ENCODE data around the gene EPB41L4B.

The EPB41L4B gene

DNA sequence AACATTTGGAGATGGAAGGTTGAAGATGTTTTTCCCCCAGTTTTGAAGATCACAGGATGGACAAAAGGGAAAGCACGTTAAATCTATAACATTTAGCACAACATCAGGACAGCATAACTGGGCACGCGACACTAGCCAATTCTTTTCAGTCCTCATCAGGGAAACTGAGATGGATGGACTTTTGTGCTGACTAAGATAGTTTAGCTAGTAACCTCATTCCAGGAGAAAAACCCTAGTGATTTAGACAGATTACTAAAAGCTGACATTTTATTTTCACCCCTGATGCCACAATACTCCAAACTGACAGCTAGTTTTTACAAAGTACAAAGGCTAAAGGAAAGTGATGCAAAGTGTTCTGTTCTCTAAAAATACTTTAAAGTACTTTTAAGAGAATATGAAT lies 53.3 kb downstream of the EPB41L4B start:
- DNase-seq, result no peak

DNA sequence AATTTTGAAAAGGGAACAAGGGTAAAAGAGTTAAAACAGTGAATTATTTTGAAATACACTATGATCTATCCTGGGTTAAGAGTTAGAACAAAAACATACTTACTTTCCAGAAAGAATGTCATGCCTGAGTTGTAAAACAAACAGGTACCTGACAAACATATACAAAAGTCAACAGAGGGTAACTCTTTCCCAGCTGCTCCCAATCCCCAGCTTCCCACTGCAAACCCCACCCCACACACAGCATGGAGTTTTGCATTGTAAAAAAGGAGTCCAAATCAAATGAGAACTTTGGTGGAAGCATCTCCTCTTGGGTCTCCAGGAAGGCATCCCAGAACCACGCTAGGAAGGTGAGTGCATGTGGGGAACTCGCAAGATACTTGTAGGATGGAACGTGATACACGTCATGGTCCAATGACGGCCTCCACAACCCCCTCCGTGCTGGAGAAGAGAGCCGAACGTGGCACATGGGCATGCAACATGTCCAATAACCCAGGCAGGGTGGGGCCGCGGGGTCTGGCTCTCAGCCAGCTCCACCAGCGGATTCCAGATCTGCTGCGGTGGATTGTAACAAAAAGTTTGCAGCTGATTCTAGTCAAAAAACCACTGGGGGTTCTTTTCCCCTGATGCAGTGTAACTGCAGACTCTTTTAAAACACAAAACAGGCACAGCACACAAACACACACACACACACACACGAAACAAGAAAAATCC lies 55.8 kb downstream of the EPB41L4B start:
- DNase-seq, result no peak

DNA sequence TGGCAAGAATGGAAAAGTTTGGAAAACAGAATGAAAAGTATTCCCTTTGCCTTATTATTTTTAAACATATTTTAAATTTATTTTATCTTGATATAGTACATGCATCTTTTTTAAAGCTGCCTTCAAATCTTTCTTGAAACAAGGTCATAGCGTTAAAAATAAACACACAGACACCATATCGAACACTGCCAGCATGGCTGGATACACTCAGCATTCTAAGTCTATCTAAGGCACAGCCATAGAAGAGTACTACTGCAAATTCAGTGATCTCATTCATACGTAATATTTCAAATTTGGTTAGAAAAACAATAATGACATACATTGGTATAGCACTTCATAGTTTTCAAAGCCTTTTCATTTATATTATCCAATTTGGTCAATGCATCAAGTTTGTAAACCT lies 57.5 kb downstream of the EPB41L4B start:
- DNase-seq, result no peak

DNA sequence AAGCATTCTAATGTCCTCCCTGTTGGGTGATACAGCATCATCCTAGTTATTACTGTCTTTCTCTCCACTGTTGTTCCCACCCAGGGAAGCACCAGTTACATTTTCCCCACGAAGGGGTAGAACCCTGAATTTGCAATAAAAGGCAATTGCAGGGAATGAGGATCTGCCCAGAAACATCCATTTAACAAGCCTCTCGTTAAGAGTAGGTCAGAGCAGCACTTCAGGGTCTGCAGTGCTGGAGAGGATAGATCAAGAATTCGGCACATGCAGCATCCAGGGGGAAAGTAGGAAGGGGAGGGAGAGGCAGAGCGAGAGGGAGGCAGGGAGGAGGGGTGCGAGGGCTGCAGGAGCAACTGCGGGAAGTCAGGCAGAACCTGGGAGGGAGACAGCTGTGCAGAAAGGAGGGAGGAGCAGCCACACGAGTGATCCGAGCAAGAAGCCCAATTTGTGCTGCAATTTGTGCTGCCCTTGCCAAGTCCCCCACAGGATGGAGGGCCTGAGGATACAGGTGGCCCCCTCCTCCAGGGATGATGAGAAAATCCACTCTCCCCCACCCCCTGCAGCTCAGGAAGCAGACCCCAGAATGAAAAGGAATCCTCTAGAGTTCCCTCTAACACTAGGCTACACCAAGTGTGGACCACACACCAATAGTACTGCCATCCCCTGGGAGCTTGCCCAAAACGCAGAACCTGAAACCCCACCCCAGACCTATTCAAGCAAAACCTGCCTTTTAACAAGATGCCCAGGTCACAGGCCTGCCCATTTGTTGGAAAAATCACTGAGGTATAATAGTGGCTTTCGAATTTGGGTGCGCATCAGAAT lies 62.2 kb downstream of the EPB41L4B start:
- peak; percentile 3 for DNase-seq

DNA sequence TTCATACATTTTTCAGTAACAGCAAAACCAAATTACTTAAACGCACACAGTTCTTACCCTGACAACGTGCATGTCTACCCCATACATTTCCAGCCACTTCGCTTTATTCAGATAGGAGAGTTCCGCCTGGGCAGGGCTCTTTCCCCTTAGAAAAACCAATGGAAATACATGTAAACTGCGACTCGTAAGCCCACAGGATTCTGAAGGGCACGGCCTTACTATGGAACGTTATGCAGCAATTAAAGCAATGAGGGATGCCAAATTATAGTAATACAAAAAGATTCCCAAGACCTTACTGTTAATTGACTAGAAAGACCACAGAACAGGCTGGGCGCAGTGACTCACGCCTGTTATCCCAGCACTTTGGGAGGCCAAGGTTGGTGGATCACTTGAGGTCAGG lies 64.5 kb downstream of the EPB41L4B start:
- DNase-seq, result peak; percentile 76

DNA sequence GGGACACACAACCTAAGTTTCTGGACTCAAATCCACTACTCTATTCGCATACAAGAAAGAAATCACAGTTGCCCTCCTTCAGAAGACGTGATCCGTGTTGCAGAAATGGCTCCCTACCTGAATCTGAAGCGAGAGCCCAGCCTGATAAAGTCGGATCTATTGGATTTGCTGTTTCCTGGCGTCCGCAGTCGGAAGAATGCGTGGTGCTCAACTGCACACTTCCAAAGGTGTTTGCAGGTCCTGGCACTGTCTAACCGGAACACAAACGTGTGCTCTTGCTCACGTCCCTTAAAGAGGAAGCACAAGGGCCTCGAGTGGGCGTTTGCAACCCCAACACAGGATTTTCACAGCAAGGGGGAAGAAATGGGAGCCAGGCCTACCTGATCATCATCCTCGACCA lies 65.5 kb downstream of the EPB41L4B start:
- DNase-seq, result no peak

DNA sequence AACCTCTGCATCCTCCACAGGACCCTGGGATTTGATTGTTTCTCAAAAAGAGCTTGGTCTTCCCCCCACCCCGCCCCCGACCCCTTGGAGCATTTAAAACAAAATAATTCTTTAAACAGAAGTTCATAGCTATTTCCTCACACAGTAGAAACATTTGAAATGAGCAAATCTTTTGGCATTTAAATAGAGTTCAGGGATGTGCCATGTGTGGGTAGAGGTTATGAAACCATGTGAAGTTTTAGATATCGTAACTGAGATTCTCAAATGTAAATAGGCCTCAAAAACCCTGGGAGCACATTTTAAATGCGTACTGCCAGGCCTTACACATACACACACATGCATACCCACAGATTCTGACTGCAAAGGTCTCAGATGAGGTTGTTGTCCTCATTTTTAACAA lies 66.5 kb downstream of the EPB41L4B start:
- DNase-seq, result peak; percentile 65

DNA sequence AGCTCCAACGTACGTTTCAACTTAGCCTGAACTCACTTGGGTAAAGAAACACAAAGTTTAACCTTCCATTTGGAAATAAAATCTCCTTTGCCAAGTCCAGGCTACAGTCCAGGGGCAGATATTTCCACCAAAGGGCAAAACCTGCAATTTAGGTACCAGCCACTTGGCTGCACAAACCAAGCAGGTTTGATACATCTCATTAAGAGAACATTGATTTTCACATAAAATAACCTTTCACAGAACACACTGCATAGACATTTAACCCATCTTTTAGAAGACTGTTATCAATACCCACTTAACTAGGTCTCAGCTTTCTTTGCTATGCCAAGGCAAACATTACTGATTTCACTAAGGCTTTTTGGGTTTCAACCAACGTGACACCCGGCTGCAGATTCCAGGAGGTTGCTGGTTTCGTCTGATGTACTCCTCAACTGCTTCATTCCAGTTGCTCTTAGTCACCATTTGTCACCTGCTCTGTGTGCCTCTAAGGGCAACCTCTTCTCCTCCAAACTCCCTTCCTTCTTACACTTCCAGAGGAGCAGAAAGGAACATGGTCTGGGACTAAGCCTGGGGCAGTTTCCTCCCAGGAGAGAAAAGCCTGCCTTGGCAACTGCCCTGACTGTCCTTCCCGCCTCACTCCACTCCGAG lies 67.1 kb downstream of the EPB41L4B start:
- DNase-seq, result peak; percentile 55

DNA sequence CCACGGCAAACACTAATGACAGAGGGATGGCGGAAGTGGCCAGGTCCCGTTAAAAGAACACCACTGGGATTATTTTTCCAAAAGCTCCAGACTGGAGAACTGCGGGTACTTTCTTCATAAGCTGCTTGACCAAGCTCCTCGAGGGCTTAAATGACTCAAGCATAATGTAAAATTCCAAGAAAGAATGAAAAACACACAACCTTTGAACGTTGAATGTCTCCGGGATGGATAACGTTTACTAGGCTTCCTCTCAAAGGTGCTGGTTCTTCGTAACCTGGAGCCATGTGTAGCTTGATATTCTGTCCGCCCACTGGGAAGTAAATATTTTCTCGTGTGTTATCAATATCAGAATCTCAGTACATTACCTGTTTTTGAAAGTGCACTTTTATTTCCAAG lies 67.6 kb downstream of the EPB41L4B start:
- no peak for DNase-seq

DNA sequence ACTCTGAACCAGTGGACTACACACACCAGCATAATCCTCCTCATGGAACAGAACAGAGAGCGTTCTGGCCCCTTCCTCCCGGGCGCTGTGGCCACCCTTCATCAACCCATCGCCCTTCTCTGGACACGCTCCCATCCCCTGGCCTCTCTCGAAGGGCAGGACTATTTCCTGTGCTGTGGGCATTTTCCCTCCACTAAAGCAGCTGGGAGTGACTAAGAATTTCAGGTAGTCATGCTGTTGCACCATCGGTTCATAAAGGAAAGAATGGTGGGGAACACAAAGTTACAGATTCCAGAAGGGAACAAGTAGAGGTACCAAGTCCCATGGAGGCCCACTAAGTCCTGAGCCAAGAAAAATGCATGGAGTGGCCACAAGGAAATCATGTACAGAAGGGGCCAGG lies 68.6 kb downstream of the EPB41L4B start:
- DNase-seq, result no peak

DNA sequence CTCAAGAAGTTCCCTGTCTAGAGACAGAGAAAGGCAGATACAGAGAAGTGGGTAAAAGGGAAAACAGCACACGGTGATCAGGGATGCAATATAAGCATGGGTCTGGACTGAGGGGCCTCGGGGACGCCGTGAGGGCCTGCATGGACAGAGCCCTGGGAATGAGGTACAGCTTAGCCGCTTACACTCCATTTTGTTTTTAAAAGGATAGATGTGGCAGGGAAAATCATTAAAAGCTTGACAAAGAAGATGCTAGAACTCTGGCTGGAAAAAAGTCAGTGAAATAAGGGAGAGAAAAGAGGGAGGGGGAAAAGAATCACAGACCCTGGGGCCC lies 69.1 kb downstream of the EPB41L4B start:
- no peak for DNase-seq

DNA sequence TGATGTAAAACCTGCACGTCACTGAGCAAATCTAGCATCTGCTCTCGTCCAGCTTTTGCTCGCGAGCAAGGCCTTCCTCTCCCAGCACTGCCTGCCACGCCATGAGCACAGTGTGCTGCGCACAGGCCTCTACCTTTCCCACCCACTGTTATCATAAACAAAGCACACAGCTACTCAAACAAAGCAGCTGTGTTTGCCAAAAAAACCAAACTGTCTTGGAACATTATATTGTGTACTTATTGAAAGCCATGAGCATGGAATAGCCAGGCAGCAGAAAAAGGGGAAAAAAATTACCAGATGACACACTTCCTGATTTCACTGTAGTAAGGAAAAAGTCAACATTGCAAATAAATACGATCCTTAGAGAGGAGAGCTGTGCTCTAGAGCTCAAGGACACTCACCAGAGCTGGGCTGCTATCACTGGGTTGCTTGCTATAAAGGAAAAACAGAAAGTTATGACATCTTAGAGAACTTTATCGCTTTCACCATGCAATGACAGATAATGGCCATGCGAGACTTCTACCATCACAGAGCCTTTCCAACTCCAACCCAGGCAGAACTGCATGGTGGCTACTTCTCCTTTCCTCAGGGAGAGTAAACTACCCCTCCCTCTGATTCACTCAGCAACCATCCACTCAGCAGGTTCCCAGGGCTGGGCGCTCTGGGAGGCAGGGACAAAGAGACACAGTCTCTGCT lies 69.6 kb downstream of the EPB41L4B start:
- peak; percentile 39 for DNase-seq

DNA sequence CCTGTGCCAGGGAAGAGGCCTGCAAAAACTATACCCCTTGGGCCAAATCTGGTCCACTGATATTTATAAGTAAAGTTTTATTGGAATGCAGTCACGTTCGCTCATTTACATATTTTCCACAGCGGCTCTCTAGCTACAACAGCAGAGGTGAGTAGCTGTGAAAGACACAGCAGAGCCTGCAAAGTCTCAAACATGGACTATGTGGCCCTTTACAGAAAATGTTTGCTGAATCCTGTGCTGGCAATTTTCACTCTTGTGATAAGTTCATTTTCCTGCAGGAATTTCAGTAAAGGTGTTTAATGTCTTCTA lies 70.1 kb downstream of the EPB41L4B start:
- DNase-seq, result no peak

DNA sequence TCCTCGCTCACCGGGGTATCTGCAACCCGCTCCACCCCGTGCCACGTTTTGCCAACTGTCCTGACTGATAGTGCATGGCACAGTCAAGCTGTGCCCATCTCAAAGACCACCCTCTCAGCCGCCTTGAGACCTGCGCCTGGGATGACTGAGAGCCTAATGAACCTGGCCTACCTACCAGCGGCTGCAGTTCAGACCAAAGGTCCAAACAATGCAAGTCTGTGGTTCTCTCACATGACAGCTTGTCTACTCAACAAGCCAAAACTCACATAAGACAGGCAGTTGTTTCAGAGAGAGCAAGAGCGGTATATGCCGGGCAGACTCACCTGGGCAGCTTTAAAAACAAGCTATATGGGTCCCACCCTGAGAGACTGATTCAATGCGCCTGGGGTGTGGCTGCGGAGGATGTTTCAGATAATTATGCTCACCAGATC lies 70.5 kb downstream of the EPB41L4B start:
- DNase-seq, result no peak

DNA sequence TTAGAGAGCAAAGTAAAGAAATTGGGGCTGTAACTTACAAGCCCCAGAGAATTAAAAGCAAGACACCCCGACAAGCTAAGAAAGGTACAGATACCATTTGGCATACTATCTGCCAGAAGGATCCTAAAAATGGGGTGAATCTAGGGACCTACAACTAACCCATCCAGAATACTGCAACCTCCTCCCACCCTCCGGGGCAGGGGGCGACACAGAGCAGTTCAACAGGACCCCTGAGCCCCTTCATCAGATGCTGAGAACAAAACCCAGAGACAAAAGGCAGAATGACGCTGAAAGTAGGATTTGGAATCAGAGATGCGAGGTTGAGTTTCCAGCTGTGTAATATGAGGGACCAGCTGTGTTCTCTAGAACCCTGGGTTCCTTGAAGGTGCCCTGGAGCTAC lies 71.2 kb downstream of the EPB41L4B start:
- no peak for DNase-seq

DNA sequence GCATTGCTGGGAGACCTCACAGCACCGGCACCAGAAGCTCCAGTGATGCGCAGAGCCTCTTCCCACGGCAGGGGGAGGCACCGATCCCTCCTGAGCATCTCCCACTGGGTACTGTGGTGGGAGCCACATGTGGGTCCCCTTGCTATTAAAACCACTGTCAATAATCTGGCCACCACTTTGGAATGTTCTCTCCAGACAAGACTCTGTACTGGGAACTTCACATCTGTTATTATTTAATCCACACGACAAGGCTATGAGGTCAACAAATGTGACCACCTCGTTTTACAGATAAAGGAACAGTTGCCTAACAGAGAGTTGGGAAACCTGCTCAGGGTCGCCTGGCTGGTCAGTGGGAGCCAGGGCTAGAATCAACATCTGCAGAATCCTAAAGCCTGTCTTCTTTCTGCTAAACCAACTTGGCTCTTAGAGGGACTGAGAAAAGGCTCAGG lies 72.7 kb downstream of the EPB41L4B start:
- peak; percentile 12 for DNase-seq

DNA sequence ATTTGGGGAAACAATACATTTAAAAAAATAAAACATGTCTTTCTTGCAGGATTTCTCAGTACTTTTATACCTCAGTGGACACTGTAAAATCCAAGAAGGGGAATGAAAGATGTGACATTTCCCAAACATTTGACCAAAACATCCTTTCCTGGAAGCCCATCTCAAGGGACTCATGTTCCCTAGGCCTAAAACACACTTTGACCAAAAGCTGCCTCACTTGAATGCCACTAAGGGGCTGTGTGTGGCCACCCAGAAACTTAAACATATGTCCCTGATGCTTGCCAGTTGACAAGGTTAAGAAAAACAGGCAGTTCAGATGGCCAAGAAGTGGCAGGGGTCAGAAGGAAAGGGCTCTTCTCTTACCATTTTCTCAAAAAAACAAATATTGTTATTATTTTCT lies 73.6 kb downstream of the EPB41L4B start:
- DNase-seq, result no peak

DNA sequence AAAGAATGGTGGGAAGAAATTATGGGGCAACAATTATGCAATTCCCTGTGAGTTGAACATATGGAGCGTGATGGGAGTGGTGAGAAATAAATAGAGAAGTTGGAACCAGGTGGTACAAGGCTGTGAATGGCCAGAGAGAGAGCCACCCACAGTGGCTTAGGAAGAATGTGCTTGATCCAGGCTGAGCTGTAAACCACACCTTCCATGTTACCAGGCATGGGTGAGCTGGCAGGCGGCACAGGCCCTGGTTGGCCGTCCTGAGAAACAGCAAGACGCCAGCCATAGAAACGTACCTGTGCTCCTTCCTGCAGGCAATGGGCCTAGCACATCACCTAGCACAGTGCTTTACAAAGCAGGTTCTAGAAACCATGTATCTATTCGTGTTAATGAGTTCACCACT lies 74.3 kb downstream of the EPB41L4B start:
- no peak for DNase-seq

DNA sequence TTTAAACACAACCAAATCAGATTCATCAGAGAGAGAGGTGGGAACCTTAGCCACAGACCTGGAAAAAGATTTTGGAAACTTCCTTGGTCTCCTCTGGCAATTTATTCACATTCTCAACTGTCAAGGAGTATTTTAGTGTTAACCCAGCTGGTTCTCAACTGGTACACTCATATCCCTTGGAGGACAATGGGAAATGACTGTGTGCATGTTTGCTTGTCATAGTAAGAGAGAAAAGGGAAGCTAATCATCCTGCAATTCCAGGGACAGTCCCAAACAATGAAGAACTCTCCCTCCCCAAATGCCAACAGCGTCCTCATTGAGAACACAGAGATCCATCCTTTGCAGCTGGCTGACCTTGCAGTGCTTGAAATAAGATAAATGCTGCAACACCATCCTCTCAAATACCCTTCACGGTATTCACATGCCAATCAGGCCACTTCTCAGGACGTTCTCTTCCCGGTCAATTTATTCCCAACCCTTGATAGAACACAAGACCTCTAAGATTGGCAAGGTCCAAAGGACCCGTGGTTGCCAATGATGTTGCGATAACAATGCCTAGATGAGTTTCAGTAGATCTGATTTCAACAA lies 75.5 kb downstream of the EPB41L4B start:
- no peak for DNase-seq

DNA sequence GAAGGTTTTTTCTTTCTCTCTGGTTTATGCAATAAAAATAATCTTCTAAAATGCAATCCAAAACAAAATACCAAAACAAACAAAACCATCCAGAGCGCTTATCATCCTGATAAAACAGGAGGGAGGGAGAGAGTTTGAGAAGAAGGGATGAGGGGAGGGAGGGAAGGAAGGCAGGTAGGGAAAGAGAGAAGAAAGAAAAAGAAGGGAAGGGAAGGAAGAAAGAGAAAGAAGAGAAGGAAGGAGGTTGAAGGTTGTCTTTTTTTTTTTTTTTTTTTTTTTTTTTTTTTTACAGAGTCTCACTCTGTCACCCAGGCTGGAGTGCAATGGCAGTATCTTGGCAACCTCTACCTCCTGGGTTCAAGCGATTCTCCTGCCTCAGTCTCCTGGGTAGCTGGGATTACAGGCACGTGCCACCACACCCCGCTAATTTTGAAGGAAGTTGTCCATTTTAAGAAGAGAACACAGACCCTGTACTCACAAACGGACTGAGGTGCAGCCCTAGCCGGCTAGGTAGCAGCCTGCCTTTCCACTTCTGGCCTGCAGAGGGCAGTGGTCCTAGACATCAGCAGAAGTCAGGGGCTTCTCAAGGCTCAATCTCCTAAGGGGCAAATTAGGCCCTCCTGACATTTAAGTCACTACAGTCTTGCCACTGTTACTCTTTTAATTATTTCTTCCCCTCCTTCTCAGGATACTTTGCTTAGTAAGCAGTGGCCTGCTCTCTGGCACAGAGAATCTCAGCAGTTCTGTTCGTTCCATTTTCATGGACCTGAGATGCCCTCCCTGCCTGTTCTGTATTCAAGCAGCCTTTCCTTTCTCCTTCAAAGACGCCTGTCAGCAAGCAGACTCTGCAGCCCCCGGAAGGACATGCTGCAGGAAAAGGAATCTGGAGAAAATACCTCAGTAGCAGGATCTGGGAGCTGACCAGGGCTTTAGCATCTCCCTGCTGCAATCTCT lies 76.4 kb downstream of the EPB41L4B start:
- DNase-seq, result peak; percentile 56

DNA sequence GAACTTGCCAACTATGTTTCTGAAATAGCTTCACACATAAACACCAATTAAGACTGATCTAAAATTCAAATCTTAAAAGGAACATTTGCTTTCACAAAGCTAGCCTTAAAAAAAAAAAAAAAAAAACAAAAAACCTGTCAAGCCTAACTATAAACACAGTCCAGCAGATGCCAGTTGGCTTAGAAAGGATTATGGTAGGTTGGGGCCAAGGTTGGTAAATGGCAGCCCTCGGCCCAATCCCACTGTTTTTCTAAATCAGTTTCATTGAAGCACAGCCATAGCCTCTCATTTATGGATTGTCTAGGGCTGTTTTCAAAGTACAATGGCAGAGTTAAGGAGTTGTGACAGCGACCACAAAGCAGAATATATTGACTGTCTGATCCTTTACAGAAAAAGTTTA lies 78.1 kb downstream of the EPB41L4B start:
- no peak for DNase-seq

DNA sequence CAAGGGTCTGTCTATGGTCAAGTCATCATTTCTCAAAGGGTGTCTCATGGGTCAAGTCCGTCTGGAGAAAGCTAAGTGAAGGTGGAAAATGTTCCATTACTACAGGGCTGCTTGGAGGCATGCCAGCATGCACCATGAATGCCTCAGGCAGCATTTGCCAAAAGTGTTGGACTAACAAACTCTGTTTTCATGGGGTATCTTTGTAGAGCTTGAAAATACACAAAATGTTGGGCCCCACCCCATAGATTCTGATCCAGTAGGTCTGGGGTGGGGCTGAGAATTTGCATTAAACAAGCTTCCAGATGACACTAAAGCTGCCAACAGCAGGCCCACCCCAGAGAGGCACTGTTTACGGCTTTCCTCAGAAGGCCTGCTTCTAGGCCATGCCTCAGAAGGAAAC lies 78.8 kb downstream of the EPB41L4B start:
- no peak for DNase-seq

All from fibroblast of skin of right quadriceps (primary cell).